DMS53 treated with DMSO at 0.1 percent for 48 hours (cell line): Measurements from ENCODE around the gene PKD1.
"Not testable (repeated sequence)": the region's sequence is repeated elsewhere in the genome, so short reads cannot be mapped to it uniquely, and the experiment has no call there.

Experiments used
- DNase-seq: peaks from one replicate; lab custom pipeline; 2025; ENCODE audit not compliant: unreplicated experiment; lab: John Stamatoyannopoulos, UW

PKD1 gene

DNA sequence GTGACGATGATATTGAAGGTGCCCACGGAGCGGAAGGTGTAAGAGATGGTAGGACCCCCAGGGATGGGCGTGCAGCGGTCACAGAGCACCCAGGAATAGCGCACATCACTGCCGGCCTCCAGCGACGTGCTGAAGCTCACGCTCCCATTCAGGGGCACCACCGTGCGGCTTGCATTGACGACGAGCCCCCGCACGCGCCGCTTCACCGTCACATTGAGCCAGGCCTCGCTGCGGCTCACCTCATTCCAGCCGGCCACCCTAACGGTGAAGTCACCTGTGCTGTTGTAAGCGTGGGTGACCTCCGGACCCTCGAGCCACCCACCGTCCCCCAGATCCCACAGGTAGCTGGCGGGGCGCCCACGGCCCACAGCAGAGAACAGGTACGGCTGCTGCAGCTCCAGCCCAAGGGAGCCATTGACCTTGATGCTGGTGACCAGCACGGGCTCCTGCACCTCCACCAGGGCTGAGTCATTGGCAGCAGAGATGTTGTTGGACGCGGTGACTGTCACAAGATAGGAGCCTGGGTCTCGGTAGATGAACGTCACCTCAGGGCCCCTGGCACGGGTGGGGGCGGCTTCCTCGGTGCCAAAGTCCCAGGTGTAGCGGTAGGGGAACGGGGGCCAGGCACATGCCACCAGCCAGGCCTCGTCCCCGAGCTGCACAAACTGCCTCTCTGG is 25.2 kb downstream of the PKD1 start:
- not testable (repeated sequence) for DNase-seq

DNA sequence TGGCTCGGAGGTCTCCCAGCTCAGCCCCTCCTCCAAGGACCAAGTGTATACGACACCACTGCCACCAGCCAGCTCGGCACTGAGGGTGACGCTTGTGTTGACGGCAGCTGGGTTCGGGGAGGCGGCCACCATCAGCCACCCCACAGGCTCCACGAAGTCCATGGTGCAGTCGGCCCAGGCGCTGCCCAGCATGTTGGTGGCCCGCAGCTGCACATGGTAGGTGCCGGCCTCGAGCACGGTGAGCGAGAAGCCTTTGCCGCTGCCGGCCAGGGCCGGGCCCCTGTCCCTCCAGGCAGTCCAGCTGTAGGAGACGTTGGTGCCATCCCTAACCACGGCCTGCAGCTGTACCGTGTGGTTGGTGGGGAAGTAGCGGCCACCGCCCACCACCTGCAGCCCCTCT is 25.8 kb downstream of the PKD1 start:
- DNase-seq: not testable (repeated sequence)

GRCh38 chr16:2109271-2109580 is 26.5 kb downstream of the PKD1 start:
- DNase-seq: not testable (repeated sequence)

DNA sequence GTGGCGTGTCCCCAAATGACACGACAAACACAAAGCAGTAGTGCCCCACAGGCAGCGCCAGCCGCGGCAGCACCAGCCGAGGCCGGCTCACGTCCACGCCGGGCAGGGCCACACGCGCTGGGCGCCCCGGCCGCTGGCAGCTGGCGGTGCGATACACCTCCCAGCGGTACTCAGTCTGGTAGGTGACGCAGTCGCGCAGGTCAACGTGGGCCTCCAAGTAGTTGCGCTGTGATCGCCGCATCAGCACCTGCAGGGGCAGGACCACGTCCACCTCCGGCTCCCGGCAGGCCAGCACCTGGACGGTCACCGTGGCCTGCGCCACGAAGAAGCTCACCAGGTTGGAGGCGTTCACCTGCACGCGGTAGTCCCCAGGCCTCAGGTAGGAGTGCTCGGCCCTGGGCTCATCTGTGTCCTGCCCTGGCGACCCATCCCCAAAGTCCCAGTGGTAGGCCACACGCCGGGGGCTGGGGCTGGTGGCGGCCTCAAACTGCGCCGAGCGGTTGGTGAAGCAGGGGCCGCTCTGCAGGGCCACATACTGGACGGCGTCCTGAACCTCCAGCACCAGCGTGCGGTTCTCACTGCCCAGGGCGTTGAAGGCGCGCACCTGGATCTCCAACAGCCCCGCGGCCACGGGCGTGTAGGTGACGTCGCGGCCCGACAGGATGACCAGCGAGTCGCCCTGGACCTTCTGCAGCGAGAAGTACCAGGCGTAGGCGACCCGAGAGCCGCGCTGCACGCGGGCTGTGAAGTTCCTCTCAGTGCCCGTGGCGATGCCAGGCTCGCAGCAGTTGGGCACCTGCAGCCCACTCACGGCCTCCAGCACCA is 27.0 kb downstream of the PKD1 start:
- not testable (repeated sequence) for DNase-seq

DNA sequence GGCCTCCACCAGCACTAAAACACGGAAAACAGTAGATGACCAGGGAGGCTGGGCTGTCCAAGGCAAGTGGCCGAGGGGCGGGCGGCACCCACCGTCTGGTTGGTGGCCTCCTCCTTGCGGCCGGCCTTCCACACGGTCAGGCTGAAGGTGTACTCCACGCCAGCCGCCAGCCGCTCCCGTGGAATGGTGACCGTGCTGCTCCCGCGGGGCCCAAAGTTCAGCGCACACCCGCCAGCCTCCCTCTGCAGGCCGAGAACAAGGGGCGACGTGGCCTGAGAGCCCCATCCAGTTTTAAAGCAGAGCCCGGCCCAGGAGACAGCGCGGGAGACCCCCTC is 27.9 kb downstream of the PKD1 start:
- not testable (repeated sequence) for DNase-seq

- not testable (repeated sequence) for DNase-seq
Measured at GRCh38 chr16:2107121-2107790, 28.4 kb downstream of the PKD1 start.

- not testable (repeated sequence) for DNase-seq
Measured at GRCh38 chr16:2106211-2106610, 29.5 kb downstream of the PKD1 start.

GRCh38 chr16:2105769-2106168 is 29.9 kb downstream of the PKD1 start:
- DNase-seq: not testable (repeated sequence)

DNA sequence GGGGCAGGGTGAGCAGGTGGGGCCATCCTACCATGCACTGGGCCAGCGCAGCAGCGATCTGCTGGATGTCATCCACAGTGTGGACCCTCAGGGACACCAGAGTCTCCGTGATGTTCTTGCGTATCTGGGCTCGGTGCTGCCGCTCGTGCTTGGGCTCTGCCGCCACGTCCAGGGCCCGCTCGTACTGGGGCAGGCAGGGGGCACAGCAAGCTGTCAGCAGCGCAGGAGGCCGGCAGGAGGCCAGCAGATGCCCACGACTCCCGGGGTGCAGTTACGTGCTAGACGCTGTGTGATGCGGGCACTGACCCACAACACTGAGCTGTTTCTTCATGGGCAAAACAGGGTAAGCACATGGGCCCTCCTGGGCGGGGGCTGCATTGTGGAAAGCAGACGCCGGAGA is 30.4 kb downstream of the PKD1 start:
- not testable (repeated sequence) for DNase-seq

DNA sequence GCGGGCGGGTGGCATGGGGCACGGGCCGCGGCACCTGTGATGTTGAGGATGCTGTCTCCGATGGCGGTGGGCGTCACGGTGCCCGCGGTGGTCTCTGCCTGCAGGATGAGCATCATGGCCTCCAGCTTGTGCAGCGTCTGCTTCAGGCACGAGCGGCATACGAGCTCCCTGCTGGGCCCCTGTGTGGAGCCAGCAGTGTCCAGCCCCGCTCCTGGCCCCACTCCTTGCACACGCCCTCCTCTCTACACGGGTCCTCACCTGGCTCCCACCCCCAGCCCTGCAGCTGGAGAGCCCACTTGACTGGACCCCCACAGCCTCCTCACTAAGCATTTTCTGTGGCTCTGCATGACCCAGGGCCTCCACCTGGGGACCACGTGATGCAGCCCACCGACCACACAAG is 31.2 kb downstream of the PKD1 start:
- not testable (repeated sequence) for DNase-seq

DNA sequence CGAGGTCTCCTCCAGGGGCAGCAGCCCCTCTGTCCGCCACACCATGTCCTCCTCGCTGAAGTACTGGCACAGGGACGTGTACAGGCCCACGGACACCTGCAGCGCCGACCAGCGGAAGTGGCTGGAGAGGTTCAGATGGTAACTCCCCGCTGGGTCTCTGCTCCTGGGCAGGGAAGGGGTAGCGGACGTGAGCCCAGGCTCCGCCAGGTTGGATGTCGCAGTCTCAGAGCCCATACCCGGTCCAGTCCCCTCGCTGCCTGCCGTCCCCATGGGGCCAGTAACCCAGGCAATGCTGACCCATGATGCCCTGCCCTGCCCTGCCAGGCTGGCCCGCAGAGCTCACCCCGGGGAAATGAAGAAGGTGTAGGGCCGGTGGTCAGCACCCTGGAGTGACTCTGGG is 33.2 kb downstream of the PKD1 start:
- DNase-seq: no peak

DNA sequence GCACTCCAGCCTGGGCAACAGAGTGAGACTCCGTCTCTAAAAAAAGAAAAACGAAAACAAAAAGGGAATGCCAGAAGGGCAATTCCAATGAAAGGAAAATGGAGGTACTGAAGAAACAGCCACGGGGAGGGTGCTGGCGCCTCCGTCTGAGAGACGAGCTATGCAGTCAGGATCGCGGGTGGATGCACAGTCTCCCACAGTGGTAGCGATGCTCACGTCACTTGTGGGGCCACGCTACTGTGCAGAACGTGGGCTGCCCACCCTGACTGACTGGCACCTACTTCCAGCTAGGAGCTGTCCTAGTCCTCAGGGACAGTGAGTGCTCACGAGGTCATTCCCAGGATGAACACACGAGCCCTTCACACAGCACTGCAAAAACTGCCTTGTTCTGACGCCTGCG is 34.1 kb downstream of the PKD1 start:
- DNase-seq: not testable (repeated sequence)

DNA sequence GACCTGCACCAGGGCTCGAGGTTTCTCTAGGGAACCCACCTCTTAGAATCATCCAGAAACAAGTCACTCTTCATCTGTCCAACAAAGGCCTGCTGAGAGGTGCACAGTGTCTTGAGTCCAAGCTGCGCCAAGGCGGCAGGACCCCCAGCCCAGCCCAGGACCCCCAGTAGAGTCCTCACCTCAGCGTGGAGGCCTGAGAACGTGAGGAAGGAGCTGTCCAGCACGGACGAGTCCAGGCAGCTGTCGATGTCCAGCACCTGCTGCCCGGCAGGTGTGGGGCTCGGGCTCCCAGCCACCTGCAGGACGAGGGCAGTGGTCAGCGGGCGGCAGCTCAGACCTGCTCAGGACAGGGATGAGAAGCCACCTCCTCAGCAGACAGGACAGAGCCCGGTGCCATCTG is 38.0 kb downstream of the PKD1 start:
- not testable (repeated sequence) for DNase-seq

DNA sequence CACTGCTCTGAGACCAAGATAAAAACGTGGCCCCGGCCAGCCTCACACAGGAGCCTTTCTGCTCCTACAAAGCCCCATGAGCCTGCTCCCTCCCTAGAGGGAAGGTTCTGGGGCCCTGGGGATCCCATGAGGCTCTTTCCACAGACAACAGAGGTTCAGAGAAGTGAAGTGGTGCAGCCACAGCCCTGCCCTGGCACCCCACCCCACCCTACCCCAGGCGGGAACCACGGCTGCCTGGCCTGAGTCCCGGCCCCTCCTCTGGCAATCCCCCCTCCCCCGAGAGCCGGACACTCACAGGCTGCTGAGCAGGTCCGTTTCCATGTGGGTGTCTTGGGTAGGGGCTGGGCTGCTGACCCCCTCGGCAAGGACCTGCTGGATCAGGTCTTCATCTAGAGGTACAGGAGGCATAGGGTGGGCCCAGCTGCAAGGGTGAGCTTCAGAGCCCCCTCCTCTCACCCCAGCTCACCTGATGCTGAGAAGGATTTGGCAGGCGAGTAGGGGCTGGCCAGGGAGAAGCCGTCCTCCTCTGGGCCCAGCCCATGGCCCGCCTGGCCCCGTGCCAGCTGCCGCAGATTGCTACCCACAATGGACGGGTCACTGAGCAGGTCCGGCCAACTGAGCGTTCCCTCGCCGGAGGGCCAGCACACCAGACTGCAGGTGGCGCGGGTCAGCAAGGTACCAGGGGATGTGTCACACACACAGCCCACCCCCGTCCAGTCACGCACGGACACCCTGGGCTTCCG is 38.7 kb downstream of the PKD1 start:
- DNase-seq: no peak

DNA sequence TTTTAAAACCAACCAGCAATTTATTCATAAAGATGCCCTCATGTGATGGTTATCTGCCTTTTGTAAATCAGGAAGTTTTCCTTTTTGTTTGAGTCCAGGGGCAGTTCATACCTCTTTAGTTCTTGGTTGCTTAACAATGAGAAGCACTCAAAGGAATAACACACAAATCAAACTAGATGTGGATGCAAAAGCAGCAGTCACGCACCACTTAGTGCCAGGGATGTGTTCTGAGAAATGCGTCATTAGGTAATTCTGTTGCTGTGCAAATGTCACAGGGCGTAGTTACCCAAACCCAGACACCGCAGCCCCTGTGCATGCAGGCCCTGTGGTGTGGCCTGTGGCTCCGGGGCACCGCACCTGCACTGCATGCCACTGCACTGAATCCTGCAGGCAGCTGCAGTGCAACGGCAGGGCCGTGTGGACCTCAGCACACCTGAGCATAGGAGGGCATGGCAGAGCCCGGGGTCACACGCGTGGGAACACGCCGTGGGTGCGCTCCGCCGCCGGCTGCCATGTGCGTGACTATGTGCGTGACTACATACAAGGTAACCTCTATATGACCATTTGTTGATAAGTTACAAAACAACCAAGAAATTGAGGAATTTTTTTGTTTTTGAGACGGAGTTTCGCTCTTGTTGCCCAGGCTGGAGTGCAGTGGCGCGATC is 39.6 kb downstream of the PKD1 start:
- DNase-seq: no peak

DNA sequence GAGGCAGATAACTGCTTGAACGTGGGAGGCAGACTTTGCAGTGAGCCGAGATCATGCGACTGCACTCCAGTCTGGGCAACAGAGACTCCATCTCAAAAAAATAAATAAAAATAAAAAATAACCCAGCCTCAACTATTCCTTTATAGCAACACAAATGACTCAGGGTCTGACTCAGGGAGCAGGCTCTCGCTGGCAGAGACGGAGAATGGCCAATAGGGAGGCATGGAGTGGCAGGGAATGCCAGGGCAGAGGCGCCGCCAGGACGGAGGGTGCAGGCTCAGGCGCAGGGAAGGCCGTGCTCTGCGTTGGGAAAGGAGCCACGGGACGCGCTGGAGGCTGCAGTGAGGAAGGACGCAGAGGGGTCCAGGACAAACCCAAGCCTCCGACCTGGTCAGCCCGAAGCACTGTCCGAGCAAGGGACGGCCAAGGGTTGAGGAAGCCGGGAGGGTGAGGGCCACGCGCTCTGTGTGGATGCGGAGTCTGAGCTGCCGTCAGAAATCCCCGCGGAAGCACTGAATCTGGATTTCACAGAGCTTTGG is 40.3 kb downstream of the PKD1 start:
- no peak for DNase-seq

DNA sequence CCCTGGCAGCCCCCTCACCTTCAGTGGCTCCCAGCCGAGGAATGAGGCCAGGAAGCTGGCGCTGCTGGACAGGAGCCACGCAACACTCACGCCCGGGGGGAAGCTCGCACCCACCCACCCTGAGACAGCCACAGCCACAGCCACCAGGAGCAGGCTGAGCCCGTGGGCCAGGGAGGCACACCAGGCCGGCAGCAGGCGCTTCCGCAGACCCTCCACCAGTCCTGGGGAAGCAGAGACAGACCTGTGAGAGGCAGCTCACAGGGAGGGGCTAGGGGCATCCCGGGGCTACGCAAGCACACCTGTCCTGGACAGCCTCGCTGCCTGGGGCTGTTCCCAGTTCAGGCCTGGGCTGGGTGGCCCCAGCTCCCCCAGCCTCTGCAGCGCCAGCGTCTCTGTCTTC is 41.9 kb downstream of the PKD1 start:
- DNase-seq: no peak

DNA sequence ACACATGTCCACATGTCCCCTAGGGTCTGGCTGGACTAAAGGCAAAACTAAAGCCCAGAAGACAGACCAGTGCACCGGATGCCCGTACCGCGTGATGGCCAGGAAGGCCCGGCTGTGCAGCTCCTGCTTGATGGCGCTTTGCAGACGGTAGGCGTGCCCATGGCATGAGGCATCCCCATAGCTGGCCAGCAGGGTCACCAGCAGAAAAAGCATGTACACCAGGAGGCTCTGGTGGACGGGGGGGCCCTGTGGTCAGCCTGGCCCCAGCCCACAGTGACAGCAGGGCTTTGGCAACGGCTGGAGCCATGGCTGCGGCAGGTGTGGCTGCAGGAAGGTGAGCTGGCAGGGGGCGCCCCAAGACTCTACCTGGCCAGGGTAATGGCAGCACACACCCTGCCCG is 42.8 kb downstream of the PKD1 start:
- DNase-seq: no peak

GRCh38 chr16:2092256-2092620 is 43.5 kb downstream of the PKD1 start:
- peak; percentile 4 for DNase-seq

DNA sequence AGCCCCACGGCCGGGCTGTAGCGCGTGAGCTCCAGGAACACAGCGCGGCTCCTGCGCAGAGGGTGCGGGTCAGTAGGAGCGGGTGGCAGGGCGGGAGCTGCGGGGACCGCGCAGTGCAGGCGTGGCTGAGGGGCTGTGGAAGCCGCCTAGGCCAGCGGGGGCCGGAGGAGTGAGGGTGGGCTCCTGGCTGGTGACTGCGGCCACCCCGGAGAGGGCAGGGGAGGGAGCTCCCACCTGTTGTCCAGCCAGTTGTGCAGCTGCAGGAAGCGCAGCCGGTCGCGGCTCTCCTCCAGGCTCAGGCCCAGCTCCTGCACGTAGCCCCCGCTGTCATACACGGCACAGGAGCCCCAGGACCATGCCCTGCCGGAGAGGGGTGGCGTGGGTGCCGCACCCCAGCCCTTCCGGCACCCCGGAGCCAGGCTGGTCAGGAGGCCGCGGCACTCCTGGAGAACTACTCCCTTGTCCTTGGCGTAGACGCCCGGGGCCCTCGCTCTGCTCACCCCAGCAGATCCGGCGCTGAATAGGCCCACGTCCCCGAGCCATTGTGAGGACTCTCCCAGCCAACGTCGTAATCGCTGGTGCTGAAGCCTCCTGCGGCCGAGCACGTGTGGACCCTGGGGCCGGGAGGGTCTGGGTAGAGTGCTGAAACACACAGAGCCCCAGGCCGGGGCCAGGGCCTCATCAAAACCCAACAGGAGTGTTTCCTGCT is 44.0 kb downstream of the PKD1 start:
- no peak for DNase-seq
